Omental fat pad (tissue), 4 donors: ENCODE measurements around the gene PARP14. TPM values are rescaled to one million over a fixed set of nuclear protein-coding genes. Genes with fewer than 3 reads are reported as not detected.

ENCODE experiments used
- ATAC-seq: fragments of 150-250 bp; one replicate; pipeline ENCODE4 v1.9.1; 2016; ENCODE audit warnings: mild to moderate bottlenecking, moderate library complexity; ENCODE audit not compliant: low FRiP score
- DNase-seq: peaks from one replicate; pipeline ENCODE4 v3.0.0-alpha.2; 2019; ENCODE audit warnings: low spot score
- total RNA-seq, 4 donors: library from RNA; depleted of rRNA; stranded (reverse); fragments of >200 nt; gene quantifications; one replicate each; pipeline ENCODE4 v1.1.0, GENCODE V29; 2016
- TF ChIP-seq, protein P1 (sequence below), 3 donors: fragments of 450-650 bp; IDR thresholded peaks; one replicate each; pipeline ENCODE4 v1.5.1; 2016 to 2017; ENCODE audit warnings: antibody characterized with exemption in 3 of 3, mild to moderate bottlenecking in 3 of 3, moderate library complexity in 2 of 3

Gene PARP14
- total RNA-seq, 4 donors from 2014 or later = 41.9 to 163 (median 81.5) TPM

DNA sequence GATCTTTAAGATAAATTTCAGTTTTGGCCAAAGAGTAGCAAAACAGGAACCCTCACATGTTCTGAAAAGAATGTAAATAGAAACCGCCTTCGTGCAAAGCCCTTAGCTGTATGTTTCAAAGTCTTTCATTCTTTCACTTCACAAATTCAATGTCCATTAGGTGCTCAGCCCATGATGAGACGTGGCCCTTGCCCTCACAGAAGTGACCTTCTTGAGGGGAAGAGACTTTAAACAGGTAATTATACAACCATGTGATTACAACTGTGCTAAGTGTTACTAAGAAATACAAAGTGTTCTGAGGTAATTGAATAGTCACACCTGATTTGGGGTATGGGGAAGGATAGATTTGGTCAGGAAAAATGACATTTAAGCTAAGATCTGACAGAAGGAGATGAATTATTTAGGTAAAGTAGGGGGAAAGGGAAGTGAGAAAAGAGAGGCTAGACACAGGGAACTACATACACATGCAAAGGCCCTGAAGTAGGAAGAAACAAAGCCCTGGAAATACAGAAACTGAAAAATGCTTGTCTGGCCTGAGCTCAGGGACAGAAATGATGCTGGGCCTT lies 93.4 kb downstream of the PARP14 start:
- TF ChIP-seq, protein P1, sequence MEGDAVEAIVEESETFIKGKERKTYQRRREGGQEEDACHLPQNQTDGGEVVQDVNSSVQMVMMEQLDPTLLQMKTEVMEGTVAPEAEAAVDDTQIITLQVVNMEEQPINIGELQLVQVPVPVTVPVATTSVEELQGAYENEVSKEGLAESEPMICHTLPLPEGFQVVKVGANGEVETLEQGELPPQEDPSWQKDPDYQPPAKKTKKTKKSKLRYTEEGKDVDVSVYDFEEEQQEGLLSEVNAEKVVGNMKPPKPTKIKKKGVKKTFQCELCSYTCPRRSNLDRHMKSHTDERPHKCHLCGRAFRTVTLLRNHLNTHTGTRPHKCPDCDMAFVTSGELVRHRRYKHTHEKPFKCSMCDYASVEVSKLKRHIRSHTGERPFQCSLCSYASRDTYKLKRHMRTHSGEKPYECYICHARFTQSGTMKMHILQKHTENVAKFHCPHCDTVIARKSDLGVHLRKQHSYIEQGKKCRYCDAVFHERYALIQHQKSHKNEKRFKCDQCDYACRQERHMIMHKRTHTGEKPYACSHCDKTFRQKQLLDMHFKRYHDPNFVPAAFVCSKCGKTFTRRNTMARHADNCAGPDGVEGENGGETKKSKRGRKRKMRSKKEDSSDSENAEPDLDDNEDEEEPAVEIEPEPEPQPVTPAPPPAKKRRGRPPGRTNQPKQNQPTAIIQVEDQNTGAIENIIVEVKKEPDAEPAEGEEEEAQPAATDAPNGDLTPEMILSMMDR (IDR thresholded peaks at IDR 0.05) = no peak
- DNase-seq = no peak
- no peak for ATAC-seq

- DNase-seq = no peak
Observed at GRCh38 chr3:122774564-122774963, 93.9 kb downstream of the PARP14 start.

DNA sequence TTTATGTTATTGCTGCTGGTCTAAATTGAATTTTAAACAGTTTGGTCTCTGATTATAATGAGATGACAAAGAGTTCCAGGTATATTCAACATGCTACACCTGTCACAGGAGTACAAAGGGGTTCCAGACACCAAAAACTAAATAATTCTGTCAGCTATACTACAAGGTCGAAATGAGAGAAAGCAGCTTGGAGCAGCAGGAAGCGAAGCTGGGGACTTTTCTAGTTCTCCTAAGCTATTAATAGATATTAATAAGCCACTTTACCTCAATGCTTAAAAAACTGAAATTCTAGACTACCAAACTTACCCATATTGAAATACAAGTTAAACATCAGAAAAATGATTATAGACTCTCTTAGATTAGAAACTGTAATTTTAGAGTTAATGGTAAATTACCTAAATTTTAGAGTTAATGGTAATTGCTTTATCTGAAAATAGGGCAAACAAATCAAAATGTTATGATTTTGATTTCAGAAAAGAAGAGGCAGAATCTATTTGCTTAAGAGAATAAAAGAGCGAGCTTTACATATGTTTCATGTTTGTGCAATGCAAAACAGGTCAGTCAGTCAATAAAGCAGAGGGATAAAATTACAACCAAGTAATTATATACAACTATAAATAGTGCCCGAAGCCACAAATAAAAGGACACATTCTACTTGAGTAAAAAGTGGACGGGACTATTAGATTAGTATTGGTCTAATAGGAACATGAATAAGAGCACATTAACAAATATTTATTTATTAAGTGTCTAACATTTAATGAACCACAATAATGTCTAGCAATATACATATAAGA lies 96.2 kb downstream of the PARP14 start:
- DNase-seq (no peak), ATAC-seq (no peak)
- TF ChIP-seq, protein P1 (IDR thresholded peaks at IDR 0.05) = no peak

More at GRCh38 chr3:122774564-122774963, 93.9 kb downstream of the PARP14 start:
- TF ChIP-seq, protein P1 (IDR thresholded peaks at IDR 0.05) = no peak
- no peak for ATAC-seq

- TF ChIP-seq, protein P1 (IDR thresholded peaks at IDR 0.05) = no peak
- DNase-seq (no peak), ATAC-seq (no peak)
Observed at GRCh38 chr3:122777563-122777962, 96.9 kb downstream of the PARP14 start.

Other genes starting within 250 kb of the PARP14 start
- gene KPNA1, start 165.9 kb upstream of the PARP14 start, total RNA-seq = 10 to 100 TPM; 31.1 to 60.8 (median 46.7) TPM
- gene PARP9, start 116.5 kb upstream of the PARP14 start, total RNA-seq = 10 to 100 TPM; 19.0 to 84.0 (median 26.1) TPM
- 10 to 100 TPM; 24.0 to 60.2 (median 38.0) TPM for gene DTX3L, start 116.5 kb upstream of the PARP14 start, total RNA-seq
- gene PARP15, start 103.2 kb upstream of the PARP14 start, total RNA-seq = 1 to 10 TPM; 3.3 to 6.8 (median 4.2) TPM
- 10 to 100 TPM in 2 of 4 donors, 1 to 10 TPM in 2; 7.8 to 21.3 (median 13.3) TPM for gene HSPBAP1, start 113.0 kb downstream of the PARP14 start, total RNA-seq
- gene SLC49A4, start 114.2 kb downstream of the PARP14 start, total RNA-seq = 10 to 100 TPM; 14.2 to 21.2 (median 19.7) TPM